ENCODE data around the gene ACTR2.

ACTR2 gene

GRCh38 chr2:65292106-65292400, 64.4 kb downstream of the ACTR2 start:
- Histone ChIP-seq H3K27ac (no peak overlapping the region), H3K9ac (no peak overlapping the region), H3K9me3 (ENCODE audit: control insufficient read depth, low read length) (no peaks in the 10 kb centered on the region), H2AFZ (no peak overlapping the region), H3K4me3 (ENCODE audit: low read depth, low read length) (no peak overlapping the region), H3K27me3 (ENCODE audit: control insufficient read depth, insufficient read depth, low read length) (no peaks in the 10 kb centered on the region), H3K4me1 (no peaks in the 10 kb centered on the region), H3K4me2 (ENCODE audit: low read length) (no peak overlapping the region), H3K79me2 (no peaks in the 10 kb centered on the region), H3K36me3 (ENCODE audit: control insufficient read depth, insufficient read depth, low read length) (no peaks in the 10 kb centered on the region)
- TF ChIP-seq, protein P1, sequence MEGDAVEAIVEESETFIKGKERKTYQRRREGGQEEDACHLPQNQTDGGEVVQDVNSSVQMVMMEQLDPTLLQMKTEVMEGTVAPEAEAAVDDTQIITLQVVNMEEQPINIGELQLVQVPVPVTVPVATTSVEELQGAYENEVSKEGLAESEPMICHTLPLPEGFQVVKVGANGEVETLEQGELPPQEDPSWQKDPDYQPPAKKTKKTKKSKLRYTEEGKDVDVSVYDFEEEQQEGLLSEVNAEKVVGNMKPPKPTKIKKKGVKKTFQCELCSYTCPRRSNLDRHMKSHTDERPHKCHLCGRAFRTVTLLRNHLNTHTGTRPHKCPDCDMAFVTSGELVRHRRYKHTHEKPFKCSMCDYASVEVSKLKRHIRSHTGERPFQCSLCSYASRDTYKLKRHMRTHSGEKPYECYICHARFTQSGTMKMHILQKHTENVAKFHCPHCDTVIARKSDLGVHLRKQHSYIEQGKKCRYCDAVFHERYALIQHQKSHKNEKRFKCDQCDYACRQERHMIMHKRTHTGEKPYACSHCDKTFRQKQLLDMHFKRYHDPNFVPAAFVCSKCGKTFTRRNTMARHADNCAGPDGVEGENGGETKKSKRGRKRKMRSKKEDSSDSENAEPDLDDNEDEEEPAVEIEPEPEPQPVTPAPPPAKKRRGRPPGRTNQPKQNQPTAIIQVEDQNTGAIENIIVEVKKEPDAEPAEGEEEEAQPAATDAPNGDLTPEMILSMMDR (IDR thresholded peaks at IDR 0.05): no peak

- Histone ChIP-seq H3K36me3 (ENCODE audit: control insufficient read depth, insufficient read depth, low read length) (no peaks in the 10 kb centered on the region), H3K79me2 (no peaks in the 10 kb centered on the region), H3K27ac (no peak overlapping the region), H3K27me3 (ENCODE audit: control insufficient read depth, insufficient read depth, low read length) (no peaks in the 10 kb centered on the region), H3K9me3 (ENCODE audit: control insufficient read depth, low read length) (no peaks in the 10 kb centered on the region), H2AFZ (no peak overlapping the region), H3K4me3 (ENCODE audit: low read depth, low read length) (no peak overlapping the region), H3K9ac (no peak overlapping the region), H3K4me1 (no peaks in the 10 kb centered on the region), H3K4me2 (ENCODE audit: low read length) (no peak overlapping the region)
- TF ChIP-seq, protein P1 (IDR thresholded peaks at IDR 0.05): no peak
Measured at GRCh38 chr2:65292461-65293011, 64.9 kb downstream of the ACTR2 start.

DNA sequence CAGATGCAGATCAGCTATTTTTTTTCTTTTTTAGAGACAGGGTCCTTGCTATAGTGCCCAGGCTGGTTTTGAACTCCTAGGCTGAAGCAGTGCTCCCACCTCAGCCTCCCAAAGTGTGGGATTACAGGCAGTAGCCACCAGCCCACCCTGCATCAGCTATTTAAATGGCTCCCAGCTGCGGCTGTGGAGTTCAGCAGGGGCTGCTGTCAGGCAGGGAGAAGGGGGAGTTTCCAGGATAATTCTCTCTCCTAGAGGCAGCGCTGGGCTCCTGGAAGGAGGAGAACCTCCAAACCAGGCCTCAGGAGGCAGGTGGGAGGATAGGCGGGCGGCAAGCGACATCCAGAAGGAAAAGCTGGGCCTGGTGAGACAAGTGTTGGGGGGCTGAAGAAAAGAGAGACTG, 65.7 kb downstream of the ACTR2 start:
- Histone ChIP-seq H3K36me3 (ENCODE audit: control insufficient read depth, insufficient read depth, low read length) (no peaks in the 10 kb centered on the region), H3K4me3 (ENCODE audit: low read depth, low read length) (no peak overlapping the region), H3K4me2 (ENCODE audit: low read length) (no peak overlapping the region), H3K9ac (no peak overlapping the region), H2AFZ (no peak overlapping the region), H3K4me1 (no peaks in the 10 kb centered on the region), H3K79me2 (no peaks in the 10 kb centered on the region), H3K27me3 (ENCODE audit: control insufficient read depth, insufficient read depth, low read length) (no peaks in the 10 kb centered on the region), H3K27ac (no peak overlapping the region), H3K9me3 (ENCODE audit: control insufficient read depth, low read length) (no peaks in the 10 kb centered on the region)
- TF ChIP-seq, protein P1 (IDR thresholded peaks at IDR 0.05): no peak

DNA sequence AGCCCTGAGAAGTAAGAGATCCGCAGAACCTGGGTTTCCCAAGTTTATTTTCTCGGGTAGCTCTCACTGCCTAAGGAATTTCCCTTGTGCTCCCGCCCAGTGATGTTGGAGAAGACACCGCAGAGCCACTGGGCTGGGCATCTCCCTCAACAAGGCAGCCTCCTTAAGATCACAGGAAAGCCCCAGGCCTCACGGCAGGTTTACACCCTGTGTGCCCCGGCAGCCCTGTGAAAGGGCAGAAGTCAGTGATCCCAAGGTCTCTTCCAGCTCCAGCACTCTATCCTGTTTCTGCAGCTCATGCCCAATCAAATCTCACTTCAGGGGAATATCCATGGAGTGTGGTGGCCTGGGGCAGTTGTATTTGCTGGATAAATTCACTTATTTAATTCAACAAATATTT, 66.5 kb downstream of the ACTR2 start:
- H3K36me3 ChIP-seq (ENCODE audit: control insufficient read depth, insufficient read depth, low read length): no peaks in the 10 kb centered on the region
- no peaks in the 10 kb centered on the region for H3K79me2 ChIP-seq
- H3K4me1 ChIP-seq: no peaks in the 10 kb centered on the region
- TF ChIP-seq, protein P1 (IDR thresholded peaks at IDR 0.05): no peak
- H3K27me3 ChIP-seq (ENCODE audit: control insufficient read depth, insufficient read depth, low read length): no peaks in the 10 kb centered on the region
- no peak overlapping the region for H2AFZ ChIP-seq
- H3K27ac ChIP-seq: no peak overlapping the region
- H3K4me2 ChIP-seq (ENCODE audit: low read length): no peak overlapping the region
- no peak overlapping the region for H3K4me3 ChIP-seq (ENCODE audit: low read depth, low read length)
- no peaks in the 10 kb centered on the region for H3K9me3 ChIP-seq (ENCODE audit: control insufficient read depth, low read length)
- H3K9ac ChIP-seq: no peak overlapping the region

DNA sequence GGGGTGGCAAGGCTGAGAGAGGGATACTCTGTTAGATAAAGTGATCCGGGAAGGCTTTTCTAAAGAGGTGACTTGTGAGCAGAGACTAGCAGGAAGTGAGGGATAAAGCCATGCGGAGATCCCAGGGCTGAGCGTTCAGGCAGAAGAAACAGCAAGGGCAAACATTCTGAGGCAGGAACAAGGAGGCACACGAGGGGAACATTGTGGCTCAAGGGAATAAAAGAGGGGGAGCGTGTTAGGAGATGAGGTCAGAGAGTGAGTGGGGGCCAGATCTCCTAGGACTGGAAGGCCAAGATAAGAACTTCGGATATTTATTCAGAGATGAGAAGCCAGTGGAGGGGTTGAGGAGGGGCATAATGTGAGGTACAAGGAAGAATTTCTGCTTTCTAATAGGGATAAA, 67.1 kb downstream of the ACTR2 start:
- Histone ChIP-seq H3K36me3 (ENCODE audit: control insufficient read depth, insufficient read depth, low read length) (no peaks in the 10 kb centered on the region), H3K4me1 (no peaks in the 10 kb centered on the region), H3K27me3 (ENCODE audit: control insufficient read depth, insufficient read depth, low read length) (no peaks in the 10 kb centered on the region), H3K4me3 (ENCODE audit: low read depth, low read length) (no peak overlapping the region), H3K4me2 (ENCODE audit: low read length) (no peak overlapping the region), H3K9me3 (ENCODE audit: control insufficient read depth, low read length) (no peaks in the 10 kb centered on the region), H2AFZ (no peak overlapping the region), H3K79me2 (no peaks in the 10 kb centered on the region), H3K27ac (no peak overlapping the region), H3K9ac (no peak overlapping the region)
- TF ChIP-seq, protein P1 (IDR thresholded peaks at IDR 0.05): no peak
